NCI-H2107 treated with DMSO at 0.1 percent for 48 hours (cell line): ENCODE data around the gene ST6GAL2.

ENCODE experiments used
- DNase-seq: peaks from one replicate; lab custom pipeline; 2025; ENCODE audit not compliant: unreplicated experiment; lab: John Stamatoyannopoulos, UW

Gene ST6GAL2

GRCh38 chr2:106864051-106864450, 21.9 kb downstream of the ST6GAL2 start:
- no peak for DNase-seq

- no peak for DNase-seq
Observed at GRCh38 chr2:106863387-106863786, 22.6 kb downstream of the ST6GAL2 start.

GRCh38 chr2:106859498-106859897, 26.5 kb downstream of the ST6GAL2 start:
- DNase-seq, result no peak

- no peak for DNase-seq
Observed at GRCh38 chr2:106858810-106859209, 27.2 kb downstream of the ST6GAL2 start.

- DNase-seq, result no peak
Observed at GRCh38 chr2:106857882-106858478, 28.0 kb downstream of the ST6GAL2 start.

- DNase-seq, result no peak
Observed at GRCh38 chr2:106853631-106854030, 32.3 kb downstream of the ST6GAL2 start.

- DNase-seq, result no peak
Observed at GRCh38 chr2:106851881-106852501, 34.0 kb downstream of the ST6GAL2 start.

GRCh38 chr2:106851087-106851874, 34.7 kb downstream of the ST6GAL2 start:
- DNase-seq, result no peak

GRCh38 chr2:106849253-106849652, 36.7 kb downstream of the ST6GAL2 start:
- DNase-seq, result no peak

- no peak for DNase-seq
Observed at GRCh38 chr2:106847366-106847765, 38.6 kb downstream of the ST6GAL2 start.

GRCh38 chr2:106845716-106846115, 40.3 kb downstream of the ST6GAL2 start:
- no peak for DNase-seq

GRCh38 chr2:106843910-106844250, 42.1 kb downstream of the ST6GAL2 start:
- DNase-seq, result no peak

GRCh38 chr2:106843001-106843909, 42.7 kb downstream of the ST6GAL2 start:
- DNase-seq, result no peak

- DNase-seq, result no peak
Observed at GRCh38 chr2:106841886-106842645, 43.9 kb downstream of the ST6GAL2 start.

- DNase-seq, result no peak
Observed at GRCh38 chr2:106840818-106841217, 45.1 kb downstream of the ST6GAL2 start.

GRCh38 chr2:106839849-106840595, 45.9 kb downstream of the ST6GAL2 start:
- DNase-seq, result no peak

GRCh38 chr2:106833256-106833655, 52.7 kb downstream of the ST6GAL2 start:
- no peak for DNase-seq

GRCh38 chr2:106831816-106832569, 54.0 kb downstream of the ST6GAL2 start:
- DNase-seq, result no peak

- no peak for DNase-seq
Observed at GRCh38 chr2:106831241-106831640, 54.7 kb downstream of the ST6GAL2 start.
